Stimulated activated CD4-positive, alpha-beta T cell treated with anti-CD3 and anti-CD28 coated beads, Interleukin-1b, Interleukin-23, amount 100 ng/mL, for 1 hour (primary cell): ENCODE results near the gene CILP2.

Experiments used
- DNase-seq, 2 donors: peaks; one replicate each; pipeline ENCODE4 v3.0.0-alpha.2; 2020; ENCODE audit warnings: low read depth in 2 of 2

Gene CILP2

GRCh38 chr19:19504754-19505668 lies 33.1 kb upstream of the CILP2 start:
- no peak for DNase-seq

GRCh38 chr19:19505669-19506326 lies 32.3 kb upstream of the CILP2 start:
- DNase-seq: no peak

- no peak for DNase-seq
Observed at GRCh38 chr19:19506592-19506991, 31.5 kb upstream of the CILP2 start.

- no peak for DNase-seq
Observed at GRCh38 chr19:19507354-19507753, 30.7 kb upstream of the CILP2 start.

GRCh38 chr19:19508217-19508616 lies 29.8 kb upstream of the CILP2 start:
- DNase-seq: no peak

- no peak for DNase-seq
Observed at GRCh38 chr19:19510432-19510831, 27.6 kb upstream of the CILP2 start.

GRCh38 chr19:19513682-19514081 lies 24.4 kb upstream of the CILP2 start:
- DNase-seq: no peak

- no peak for DNase-seq
Observed at GRCh38 chr19:19514215-19514657, 23.8 kb upstream of the CILP2 start.

- DNase-seq: no peak
Observed at GRCh38 chr19:19514881-19515641, 23.0 kb upstream of the CILP2 start, which contains the start of gene TSSK6. TSSK6 (minus strand) TSS chr19:19515548; CDS start chr19:19515427, 121 bp downstream.

GRCh38 chr19:19515642-19516519 lies 22.2 kb upstream of the CILP2 start, which contains the start of gene NDUFA13:
NDUFA13 (plus strand) TSS chr19:19516225; CDS start chr19:19516239, 14 bp downstream.
- DNase-seq: peak; percentile 82 to 92

GRCh38 chr19:19517235-19517619 lies 20.8 kb upstream of the CILP2 start:
- DNase-seq: no peak

GRCh38 chr19:19520989-19521388 lies 17.1 kb upstream of the CILP2 start:
- no peak for DNase-seq

GRCh38 chr19:19523177-19523576 lies 14.9 kb upstream of the CILP2 start:
- DNase-seq: no peak

- DNase-seq: no peak
Observed at GRCh38 chr19:19524053-19524452, 14.0 kb upstream of the CILP2 start.

GRCh38 chr19:19525611-19526380 lies 12.3 kb upstream of the CILP2 start:
- no peak for DNase-seq

GRCh38 chr19:19526581-19527370 lies 11.3 kb upstream of the CILP2 start:
- DNase-seq: no peak

GRCh38 chr19:19527371-19527656 lies 10.8 kb upstream of the CILP2 start:
- DNase-seq: no peak

- no peak for DNase-seq
Observed at GRCh38 chr19:19527674-19528625, 10.1 kb upstream of the CILP2 start.
